ENCODE results near the gene NELL1.

DNA sequence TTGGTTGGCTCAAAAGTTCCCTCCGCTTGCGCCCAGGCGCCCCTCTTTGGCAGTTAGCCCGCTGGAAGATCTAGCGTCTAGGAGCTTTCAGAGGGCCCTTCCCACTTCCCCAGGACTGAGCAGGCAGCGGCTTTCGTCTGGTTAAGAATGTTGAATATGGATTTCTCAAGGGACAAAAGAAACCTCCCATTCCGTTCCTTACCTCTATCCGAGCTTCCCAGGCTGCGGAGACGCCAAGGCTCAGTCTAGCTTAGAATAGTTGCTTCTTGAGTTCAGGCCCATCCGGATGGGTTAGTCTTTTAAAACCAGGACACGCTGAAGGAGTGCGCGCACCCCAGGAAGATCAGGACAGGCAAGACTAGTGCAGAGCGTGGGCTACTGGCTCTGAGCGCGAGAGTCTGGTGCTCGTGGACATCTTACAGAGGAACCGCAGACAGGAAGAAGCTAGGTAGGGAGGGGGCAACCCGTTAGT, 1.6 kb downstream of the NELL1 start:
- TF ChIP-seq, protein P1, sequence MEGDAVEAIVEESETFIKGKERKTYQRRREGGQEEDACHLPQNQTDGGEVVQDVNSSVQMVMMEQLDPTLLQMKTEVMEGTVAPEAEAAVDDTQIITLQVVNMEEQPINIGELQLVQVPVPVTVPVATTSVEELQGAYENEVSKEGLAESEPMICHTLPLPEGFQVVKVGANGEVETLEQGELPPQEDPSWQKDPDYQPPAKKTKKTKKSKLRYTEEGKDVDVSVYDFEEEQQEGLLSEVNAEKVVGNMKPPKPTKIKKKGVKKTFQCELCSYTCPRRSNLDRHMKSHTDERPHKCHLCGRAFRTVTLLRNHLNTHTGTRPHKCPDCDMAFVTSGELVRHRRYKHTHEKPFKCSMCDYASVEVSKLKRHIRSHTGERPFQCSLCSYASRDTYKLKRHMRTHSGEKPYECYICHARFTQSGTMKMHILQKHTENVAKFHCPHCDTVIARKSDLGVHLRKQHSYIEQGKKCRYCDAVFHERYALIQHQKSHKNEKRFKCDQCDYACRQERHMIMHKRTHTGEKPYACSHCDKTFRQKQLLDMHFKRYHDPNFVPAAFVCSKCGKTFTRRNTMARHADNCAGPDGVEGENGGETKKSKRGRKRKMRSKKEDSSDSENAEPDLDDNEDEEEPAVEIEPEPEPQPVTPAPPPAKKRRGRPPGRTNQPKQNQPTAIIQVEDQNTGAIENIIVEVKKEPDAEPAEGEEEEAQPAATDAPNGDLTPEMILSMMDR (IDR thresholded peaks at IDR 0.05; ENCODE audit: insufficient read depth, low read length) = no peak
- TF ChIP-seq, protein P2, sequence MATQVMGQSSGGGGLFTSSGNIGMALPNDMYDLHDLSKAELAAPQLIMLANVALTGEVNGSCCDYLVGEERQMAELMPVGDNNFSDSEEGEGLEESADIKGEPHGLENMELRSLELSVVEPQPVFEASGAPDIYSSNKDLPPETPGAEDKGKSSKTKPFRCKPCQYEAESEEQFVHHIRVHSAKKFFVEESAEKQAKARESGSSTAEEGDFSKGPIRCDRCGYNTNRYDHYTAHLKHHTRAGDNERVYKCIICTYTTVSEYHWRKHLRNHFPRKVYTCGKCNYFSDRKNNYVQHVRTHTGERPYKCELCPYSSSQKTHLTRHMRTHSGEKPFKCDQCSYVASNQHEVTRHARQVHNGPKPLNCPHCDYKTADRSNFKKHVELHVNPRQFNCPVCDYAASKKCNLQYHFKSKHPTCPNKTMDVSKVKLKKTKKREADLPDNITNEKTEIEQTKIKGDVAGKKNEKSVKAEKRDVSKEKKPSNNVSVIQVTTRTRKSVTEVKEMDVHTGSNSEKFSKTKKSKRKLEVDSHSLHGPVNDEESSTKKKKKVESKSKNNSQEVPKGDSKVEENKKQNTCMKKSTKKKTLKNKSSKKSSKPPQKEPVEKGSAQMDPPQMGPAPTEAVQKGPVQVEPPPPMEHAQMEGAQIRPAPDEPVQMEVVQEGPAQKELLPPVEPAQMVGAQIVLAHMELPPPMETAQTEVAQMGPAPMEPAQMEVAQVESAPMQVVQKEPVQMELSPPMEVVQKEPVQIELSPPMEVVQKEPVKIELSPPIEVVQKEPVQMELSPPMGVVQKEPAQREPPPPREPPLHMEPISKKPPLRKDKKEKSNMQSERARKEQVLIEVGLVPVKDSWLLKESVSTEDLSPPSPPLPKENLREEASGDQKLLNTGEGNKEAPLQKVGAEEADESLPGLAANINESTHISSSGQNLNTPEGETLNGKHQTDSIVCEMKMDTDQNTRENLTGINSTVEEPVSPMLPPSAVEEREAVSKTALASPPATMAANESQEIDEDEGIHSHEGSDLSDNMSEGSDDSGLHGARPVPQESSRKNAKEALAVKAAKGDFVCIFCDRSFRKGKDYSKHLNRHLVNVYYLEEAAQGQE (IDR thresholded peaks at IDR 0.05; ENCODE audit: insufficient replicate concordance, low read depth) = no peak
- no peak for TF ChIP-seq POLR2AphosphoS5 (IDR thresholded peaks at IDR 0.05; ENCODE audit: low read depth)
